Fibroblast of the conjunctiva (primary cell): ENCODE data around the gene ZSWIM6.
A peak's percentile ranks its signal among the peaks of the same experiment; 100 is the strongest.

Source experiments
- DNase-seq: peaks from one replicate; pipeline ENCODE4 v3.0.0-alpha.2; 2010; ENCODE audit warnings: low read depth

The ZSWIM6 gene

DNA sequence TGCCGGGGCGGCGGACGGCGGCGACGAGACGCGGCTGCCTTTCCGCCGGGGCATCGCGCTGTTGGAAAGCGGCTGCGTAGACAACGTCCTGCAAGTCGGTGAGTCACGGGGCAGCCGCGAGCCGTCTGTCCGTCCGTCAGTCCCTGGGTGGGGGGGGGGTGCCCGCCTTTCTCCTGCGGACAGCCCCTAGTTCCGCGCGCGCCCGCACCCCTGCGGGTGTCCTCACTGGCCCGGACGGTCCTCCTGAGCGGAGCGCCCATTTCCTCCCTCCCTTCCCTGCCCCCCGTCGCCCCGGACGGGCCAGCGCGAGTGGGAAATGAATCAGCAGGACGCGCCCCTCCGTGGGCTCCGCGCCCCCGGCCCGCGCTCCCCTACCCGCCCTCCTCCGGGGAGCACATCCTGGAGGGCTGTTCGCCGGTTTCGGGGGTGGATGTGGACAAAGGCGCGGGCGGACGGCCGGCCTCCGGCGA, 828 bp downstream of the ZSWIM6 start:
- DNase-seq = no peak

- no peak for DNase-seq
Measured at GRCh38 chr5:61333321-61333953, 1.4 kb downstream of the ZSWIM6 start.

DNA sequence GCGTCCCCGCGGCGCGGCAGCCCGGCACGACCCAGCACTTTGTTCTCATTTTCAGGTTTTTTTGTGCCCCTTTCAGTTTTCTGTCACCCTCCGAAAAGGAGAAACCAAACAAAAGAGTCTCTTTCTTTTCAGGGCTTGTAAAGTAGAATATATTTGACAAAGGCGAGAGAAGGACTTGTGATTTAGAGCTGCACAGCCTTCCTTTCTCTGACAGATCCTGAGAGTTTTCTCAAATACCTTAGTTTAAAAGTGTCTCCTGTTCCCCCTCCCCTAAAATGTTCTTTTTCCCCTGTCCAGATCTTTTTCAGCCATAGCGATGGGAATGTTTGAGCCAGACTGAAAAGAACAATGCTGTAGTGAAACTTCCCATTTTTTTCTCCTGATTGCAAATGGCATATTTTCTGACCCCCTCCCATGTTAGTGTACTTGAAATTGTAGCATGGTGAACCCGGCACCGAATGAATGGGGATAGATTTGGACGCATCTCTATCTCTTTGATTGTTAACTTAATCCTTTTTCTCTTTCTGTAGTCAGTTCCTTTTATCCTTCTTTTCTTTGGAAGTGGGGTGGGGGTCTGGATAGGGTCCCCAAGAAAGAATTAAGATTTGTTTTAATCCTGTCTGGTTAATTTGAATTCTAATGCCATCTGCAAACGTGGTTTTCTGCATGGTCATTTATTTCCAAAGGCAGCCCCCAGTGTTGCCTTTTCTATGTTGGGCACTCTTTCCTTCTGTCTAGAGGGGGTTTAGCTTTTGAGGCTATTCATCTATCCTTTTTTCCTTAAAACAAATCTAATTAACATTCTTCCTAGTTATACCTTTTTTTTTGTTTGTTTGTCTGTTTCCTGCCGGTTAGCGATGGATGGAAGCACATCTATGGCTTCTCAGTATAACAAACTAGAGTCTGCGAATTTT, 2.2 kb downstream of the ZSWIM6 start:
- DNase-seq = no peak

DNA sequence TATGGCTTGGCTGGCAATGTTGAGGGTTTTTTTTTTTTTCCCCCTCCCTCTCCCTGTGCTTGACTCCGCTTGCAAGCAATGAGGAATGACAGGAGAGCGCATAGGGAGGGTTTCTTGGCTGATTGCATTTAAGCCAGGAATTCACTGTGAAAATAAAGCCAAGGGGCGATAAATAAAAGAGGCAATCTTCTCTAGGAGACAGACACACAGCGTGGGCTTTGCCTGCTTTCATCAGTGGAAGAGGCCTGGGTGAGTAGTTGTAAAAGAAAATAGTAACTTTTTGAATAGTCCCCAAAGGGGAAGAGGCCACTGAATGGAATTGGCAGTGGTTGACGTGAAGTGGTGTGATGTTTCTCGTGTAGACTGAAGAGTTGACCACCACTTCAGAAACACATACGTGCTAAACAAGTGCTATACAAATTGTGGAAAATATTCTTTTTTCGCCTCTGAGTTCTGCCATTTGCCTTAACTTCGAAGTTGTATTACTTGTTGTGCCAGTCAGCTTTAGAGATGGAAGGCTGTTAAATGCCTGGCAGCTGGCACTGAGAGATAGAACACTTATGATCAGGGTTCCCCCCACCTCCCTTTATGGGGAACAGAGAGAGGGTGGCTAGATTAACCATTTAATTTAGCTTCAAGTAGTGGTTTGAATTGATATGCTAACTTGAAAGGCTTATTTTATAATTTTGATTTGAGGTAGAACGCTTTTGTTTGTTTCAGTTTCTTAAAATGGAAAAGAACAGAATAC, 3.0 kb downstream of the ZSWIM6 start:
- DNase-seq = no peak

DNA sequence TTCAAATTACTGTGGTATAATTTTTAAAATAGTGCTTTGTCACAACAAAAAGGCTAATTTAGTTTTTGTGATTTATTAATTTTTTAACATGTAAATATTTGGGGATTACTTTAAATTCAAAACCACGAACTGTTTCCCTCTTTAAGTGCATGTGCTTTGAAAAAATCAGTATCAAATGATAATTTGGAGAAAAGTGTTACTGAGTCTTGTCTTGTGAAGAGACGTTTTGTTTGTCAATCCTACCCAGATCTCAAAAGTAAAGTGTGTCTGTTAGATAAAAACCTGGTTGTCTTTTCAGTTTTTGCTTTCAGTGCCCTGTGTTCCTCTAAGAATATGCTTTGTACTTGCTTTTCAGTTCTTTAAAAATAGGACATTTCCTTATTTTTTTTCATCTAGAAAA, 7.7 kb downstream of the ZSWIM6 start:
- no peak for DNase-seq

GRCh38 chr5:61340775-61341361, 8.8 kb downstream of the ZSWIM6 start:
- DNase-seq = no peak

DNA sequence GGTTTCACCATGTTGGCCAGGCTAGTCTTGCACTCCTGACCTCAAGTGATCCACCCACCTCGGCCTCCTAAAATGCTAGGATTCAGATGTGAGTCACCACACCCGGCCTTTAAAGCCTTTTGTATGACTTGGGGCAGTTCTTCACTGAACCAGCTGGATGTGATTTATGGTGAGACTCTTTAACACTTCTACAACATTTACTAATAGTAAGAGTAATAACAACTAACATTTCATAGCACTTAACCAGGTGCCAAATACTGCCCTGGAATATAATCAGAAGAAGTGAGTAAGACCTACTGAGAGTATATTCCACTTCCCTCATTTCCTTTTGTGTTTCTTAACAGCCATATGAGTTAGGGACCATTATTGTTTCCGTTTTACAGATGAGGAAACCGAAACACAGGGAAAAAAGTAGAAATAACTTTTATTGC, 10.0 kb downstream of the ZSWIM6 start:
- peak; percentile 48 for DNase-seq

- DNase-seq = no peak
Measured at GRCh38 chr5:61344187-61344944, 12.3 kb downstream of the ZSWIM6 start.

DNA sequence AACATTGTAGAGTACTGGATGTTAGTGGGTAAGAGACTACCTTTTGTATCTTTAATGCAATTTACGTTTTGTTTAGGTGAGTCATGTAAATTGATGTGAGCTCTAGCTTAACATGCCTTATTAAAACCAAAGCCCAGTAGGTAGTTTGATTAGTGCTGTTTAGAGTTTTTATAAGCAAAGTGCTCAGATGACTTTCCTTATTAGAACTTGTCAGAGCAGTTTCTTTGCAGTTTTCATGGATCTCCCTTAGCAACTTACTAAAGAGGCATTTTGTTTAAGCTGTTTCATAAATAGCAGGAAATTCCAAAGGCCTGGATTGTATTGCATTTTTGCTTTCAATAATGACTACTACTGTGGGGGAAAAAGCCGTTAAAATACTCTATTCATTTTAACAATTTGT, 14.5 kb downstream of the ZSWIM6 start:
- no peak for DNase-seq

DNA sequence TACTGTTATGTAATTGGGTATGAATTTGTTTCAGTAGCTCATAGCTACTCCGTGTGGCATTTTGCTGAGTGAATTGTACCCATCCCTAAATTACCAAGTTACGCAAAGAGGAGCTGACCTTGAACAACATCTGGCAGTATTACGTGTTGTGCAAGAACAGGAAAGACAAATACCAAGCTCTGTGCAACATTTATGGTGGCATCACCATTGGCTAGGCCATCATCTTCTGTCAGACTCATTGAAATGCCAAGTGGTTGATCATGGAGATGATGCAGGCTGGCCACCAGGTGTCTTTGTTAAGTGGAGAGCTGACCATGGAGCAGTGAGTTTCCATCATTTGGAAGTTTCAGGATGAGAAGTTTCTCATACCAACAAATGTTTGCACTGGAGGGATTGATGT, 15.0 kb downstream of the ZSWIM6 start:
- no peak for DNase-seq

- no peak for DNase-seq
Measured at GRCh38 chr5:61348447-61348846, 16.4 kb downstream of the ZSWIM6 start.

- no peak for DNase-seq
Measured at GRCh38 chr5:61349935-61350334, 17.9 kb downstream of the ZSWIM6 start.

GRCh38 chr5:61350535-61350934, 18.5 kb downstream of the ZSWIM6 start:
- no peak for DNase-seq

GRCh38 chr5:61351733-61352132, 19.7 kb downstream of the ZSWIM6 start:
- DNase-seq = no peak

GRCh38 chr5:61352180-61352579, 20.1 kb downstream of the ZSWIM6 start:
- DNase-seq = no peak

- DNase-seq = no peak
Measured at GRCh38 chr5:61352612-61353156, 20.6 kb downstream of the ZSWIM6 start.

DNA sequence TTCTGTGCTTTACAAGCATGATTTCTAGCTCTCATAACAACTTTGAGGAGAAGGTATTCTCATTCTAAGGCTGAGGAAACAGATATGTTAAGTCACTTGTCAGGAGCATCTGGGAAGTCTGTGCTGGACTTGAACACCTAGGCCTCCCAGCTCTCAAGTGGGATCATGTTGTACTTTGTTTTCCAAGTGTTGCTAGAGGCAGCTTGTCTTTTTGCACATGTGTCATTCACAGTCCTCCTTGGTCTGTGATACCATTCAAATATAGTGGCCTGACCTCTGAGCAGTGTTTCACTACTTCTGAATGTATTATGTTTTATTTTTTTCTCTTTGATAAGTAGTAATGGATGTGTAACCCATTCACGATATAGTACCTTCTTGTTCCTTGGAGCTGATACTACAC, 21.2 kb downstream of the ZSWIM6 start:
- no peak for DNase-seq

DNA sequence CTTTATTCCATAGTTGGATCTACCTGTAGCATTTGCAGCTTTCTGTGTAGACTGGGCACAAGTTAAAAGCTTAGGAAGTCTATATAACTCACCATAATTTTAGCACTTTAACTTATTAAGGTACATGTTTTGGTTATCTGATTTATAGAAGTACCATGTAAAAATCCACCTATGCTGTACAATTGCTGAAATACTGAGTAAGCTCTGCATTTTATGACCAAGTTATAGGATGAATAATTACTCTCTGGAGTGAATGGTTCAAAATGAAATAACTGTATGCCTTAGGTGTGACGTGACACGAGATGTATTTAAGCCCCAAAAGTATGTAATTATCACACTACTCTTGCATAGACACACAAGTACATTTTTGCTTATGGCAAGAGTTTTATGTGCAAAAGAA, 22.1 kb downstream of the ZSWIM6 start:
- DNase-seq = no peak

- DNase-seq = no peak
Measured at GRCh38 chr5:61357745-61358144, 25.7 kb downstream of the ZSWIM6 start.

DNA sequence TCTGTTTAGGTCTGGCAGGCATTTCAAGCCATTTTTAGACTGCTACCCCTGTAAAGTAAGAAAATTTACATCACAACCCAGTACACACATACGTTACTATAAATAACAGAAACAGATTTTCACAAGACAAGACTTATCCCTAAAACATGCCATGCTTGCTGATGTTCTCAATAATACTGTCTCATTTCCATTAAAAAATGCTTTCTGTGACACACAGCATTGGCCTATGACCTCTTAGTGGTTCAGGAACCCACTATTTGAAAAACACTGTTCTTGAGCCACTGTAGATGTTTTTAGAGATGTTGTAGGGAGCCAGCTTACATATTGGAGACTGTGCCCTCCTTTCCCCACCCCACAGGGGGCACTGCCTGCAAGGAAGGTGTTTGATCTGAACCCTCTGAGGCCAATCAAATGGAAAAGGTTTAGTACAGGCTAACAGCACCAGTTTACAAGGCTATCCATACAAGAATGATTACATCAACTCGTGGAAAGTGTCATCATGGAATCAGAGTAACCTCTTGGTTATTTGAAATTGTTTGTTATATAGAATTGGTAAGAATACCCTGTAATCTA, 30.8 kb downstream of the ZSWIM6 start:
- no peak for DNase-seq
